Uterus (tissue), 2 donors: ENCODE measurements around the gene LRRC4C.

Experiments used
- POLR2A ChIP-seq, 2 donors: fragments of 450-650 bp; IDR thresholded peaks; one replicate each; pipeline ENCODE4 v1.6.1; 2016; ENCODE audit warnings: antibody characterized with exemption in 2 of 2, mild to moderate bottlenecking in 1 of 2, moderate library complexity in 1 of 2
- TF ChIP-seq, protein P1 (sequence below), 4 experiments: fragments of 200-600 bp in 2 of 4; fragments of 450-650 bp in 2 of 4; sonication (generic) in 2 of 4; IDR thresholded peaks; one replicate each; pipeline ENCODE4 v1.5.1; 2016 to 2019; ENCODE audit warnings: antibody characterized with exemption in 4 of 4, mild to moderate bottlenecking in 2 of 4, moderate library complexity in 1 of 4

- TF ChIP-seq, protein P1, sequence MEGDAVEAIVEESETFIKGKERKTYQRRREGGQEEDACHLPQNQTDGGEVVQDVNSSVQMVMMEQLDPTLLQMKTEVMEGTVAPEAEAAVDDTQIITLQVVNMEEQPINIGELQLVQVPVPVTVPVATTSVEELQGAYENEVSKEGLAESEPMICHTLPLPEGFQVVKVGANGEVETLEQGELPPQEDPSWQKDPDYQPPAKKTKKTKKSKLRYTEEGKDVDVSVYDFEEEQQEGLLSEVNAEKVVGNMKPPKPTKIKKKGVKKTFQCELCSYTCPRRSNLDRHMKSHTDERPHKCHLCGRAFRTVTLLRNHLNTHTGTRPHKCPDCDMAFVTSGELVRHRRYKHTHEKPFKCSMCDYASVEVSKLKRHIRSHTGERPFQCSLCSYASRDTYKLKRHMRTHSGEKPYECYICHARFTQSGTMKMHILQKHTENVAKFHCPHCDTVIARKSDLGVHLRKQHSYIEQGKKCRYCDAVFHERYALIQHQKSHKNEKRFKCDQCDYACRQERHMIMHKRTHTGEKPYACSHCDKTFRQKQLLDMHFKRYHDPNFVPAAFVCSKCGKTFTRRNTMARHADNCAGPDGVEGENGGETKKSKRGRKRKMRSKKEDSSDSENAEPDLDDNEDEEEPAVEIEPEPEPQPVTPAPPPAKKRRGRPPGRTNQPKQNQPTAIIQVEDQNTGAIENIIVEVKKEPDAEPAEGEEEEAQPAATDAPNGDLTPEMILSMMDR (IDR thresholded peaks at IDR 0.05): no peak
- TF ChIP-seq POLR2A (IDR thresholded peaks at IDR 0.05): no peak
Observed at GRCh38 chr11:40186437-40187263, 1272.8 kb downstream of the LRRC4C start.
